Suprapubic skin (tissue), 3 donors: ENCODE measurements around the gene NAT9.

Source experiments
- CTCF ChIP-seq, 2 donors: fragments of 200-600 bp in 1 of 2; fragments of 450-650 bp in 1 of 2; sonication (generic) in 1 of 2; IDR thresholded peaks; one replicate each; pipeline ENCODE4 v1.5.1; 2016 to 2019; ENCODE audit warnings: antibody characterized with exemption in 2 of 2, mild to moderate bottlenecking in 1 of 2, moderate library complexity in 1 of 2
- POLR2A ChIP-seq, 2 donors: fragments of 450-650 bp; IDR thresholded peaks; one replicate each; pipeline ENCODE4 v1.6.1; 2017; ENCODE audit warnings: antibody characterized with exemption in 2 of 2, mild to moderate bottlenecking in 2 of 2, moderate library complexity in 2 of 2

GRCh38 chr17:74807441-74807840 is 31.3 kb upstream of the NAT9 start:
- TF ChIP-seq CTCF (IDR thresholded peaks at IDR 0.05) (no peak), POLR2A (IDR thresholded peaks at IDR 0.05) (no peak)
